GM21737 (cell line): ENCODE measurements around the gene CHRNE.
"Not testable (repeated sequence)": the region's sequence is repeated elsewhere in the genome, so short reads cannot be mapped to it uniquely, and the experiment has no call there.

Source experiments
- ATAC-seq: cut with Tn5 transposase; IDR thresholded peaks from one replicate; pipeline ENCODE4 v1.9.1; 2021; ENCODE audit warnings: mild to moderate bottlenecking, moderate library complexity; ENCODE audit not compliant: unreplicated experiment

The CHRNE gene

GRCh38 chr17:4891411-4892410 is 11.2 kb downstream of the CHRNE start:
- ATAC-seq = no peak

GRCh38 chr17:4887581-4887980 is 15.3 kb downstream of the CHRNE start:
- ATAC-seq = no peak

GRCh38 chr17:4886830-4887229 is 16.1 kb downstream of the CHRNE start:
- ATAC-seq = no peak

- no peak for ATAC-seq
Measured at GRCh38 chr17:4884489-4884888, 18.4 kb downstream of the CHRNE start.

DNA sequence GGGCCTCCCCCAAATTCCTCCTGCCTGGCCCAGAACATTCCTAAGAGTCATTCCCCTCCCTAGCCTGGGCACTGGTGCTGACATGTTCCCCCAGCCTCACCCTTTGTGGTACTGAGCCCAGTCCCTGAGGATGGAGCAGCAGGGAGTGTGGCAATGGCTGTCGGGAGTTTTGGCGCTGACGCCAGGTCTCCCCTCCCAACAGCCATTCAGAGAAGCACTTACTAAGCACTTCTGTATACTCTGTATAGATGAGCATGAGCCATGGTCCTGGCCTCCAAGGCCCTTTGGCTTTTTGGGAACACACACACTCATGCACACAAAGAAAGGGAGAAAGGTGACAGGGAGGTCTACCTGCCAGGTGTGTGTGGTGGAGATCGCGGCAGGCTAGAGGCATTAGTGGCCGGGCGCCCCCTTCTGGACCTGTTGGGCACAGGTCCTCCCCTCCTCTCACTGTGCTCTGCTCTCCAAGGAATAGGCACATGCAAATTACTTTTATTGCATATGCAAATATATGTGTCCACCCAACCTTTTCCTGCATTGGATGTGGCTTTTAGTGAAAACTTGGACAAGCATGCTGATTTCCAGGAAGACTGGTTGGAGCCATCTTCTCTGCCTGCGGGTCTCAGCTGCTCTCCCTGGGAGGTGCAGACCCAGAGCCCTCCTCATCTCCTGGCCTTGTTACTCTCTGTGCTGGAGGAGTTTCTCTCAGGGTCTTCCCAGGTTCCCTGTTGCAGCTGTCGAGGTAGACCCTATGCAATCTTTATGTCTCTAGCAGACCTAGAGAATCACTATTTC is 20.9 kb downstream of the CHRNE start:
- no peak for ATAC-seq

GRCh38 chr17:4880857-4881256 is 22.0 kb downstream of the CHRNE start:
- no peak for ATAC-seq

DNA sequence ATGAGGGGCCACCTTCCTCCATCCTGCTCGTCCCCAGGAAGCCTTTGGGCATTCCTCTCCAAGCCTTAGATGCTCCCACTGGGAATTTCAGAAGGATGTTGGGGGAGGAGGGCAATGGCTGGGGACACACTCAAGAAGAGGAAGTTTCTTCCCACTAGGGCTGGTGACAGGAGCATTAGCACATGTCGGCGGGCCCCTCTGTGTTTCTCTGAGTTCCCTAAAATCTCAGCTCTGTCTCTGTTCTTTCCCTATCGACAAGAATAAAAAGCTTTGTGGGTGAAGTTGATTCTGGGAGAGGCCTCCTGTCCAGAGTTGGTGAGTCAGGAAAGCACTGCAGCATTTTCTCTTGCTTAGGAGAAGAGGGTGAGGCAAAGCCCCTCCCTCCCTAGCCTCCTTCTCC is 23.3 kb downstream of the CHRNE start:
- ATAC-seq = no peak

GRCh38 chr17:4877089-4877488 is 25.8 kb downstream of the CHRNE start:
- no peak for ATAC-seq

GRCh38 chr17:4872786-4873185 is 30.1 kb downstream of the CHRNE start:
- no peak for ATAC-seq

DNA sequence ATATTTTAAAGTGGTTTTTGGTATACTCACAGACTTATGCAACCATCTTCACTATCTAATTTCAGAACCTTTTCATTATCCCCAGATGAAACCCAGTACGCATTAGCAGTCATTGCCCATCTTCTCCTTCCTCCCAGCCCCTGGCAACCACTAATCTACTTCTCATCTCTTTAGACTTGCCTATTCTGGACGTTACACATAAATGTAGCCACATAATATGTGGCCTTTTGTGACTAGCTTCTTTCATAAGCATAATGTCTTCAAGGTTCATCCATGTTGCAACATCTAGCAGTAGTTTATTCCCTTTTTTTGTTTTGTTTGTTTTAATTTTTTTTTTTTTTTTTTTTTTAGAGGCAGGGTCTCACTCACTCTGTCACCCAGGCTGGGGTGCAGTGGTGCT is 32.0 kb downstream of the CHRNE start:
- ATAC-seq = no peak

DNA sequence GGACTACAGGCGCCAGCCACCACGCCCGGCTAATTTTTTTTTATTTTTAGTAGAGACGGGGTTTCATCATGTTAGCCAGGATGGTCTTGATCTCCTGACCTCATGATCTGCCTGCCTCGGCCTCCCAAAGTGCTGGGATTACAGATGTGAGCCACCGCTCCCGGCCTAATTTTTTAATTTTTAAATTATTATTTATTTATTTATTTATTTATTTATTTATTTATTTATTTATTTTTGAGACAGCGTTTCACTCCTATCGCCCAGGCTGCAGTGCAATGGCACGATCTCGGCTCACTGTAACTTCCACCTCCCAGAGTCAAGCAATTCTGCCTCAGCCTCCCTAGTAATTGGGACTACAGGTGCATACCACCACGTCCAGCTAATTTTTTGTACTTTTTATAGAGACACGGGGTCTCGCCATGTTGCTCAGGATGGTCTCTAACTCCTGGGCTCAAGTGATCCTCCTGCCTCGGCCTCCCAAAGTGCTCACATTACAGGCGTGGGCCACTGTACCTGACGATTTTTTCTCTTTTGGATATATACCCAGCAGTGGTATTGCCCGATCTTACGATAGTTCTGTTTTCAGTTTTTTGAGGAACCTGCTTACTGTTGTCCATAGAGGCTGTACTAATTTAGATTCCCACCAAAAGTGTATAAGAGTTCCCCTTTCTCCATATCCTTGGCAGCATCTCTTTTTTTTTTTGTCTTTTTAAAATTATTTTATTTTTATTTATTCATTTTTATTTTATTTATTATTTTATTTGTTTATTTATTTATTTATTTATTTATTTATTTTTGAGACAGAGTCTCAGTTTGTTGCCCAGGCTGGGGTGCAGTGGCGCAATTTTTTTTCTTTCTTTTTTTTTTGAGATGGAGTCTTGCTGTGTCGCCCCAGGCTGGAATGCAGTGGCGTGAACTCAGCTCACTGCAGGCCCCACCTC is 33.6 kb downstream of the CHRNE start:
- ATAC-seq = not testable (repeated sequence)

GRCh38 chr17:4867535-4867934 is 35.4 kb downstream of the CHRNE start:
- not testable (repeated sequence) for ATAC-seq

DNA sequence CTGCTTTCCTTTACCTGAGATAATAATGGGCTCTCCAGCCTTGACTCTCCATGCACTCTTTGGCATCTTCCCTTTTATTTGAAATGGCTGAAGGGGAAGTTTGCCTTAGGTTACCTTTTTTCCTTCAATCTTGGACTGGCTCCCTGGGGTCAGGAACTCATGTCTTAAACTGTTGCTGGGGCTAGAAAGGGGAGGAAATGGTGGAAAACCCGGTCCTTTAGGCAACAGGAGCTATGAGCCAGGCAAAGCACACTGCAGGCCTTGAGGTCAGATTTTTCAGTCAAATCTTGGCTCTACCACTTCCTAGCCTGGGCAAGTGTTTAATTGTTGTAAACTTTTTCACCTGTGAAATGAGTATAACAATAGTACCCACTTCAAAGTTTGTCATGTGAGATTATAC is 39.6 kb downstream of the CHRNE start:
- no peak for ATAC-seq

DNA sequence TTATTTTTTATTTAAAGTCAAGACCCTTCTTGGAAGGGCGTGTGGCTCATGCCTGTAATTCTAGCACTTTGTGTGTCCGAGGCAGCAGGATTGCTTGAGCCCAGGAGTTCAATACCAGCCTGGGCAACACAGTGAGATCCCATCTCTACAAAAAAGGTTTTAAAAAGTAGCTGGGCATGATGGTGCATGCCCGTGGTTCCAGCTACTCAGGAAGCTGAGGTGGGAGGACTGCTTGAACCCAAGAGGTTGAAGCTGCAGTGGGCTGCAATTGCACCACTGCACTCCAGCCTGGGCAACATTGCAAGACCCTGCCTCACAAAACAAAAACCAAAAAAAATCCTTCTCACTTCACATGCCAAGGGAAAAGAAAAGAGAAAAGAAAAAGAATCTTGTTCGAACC is 40.2 kb downstream of the CHRNE start:
- no peak for ATAC-seq

- no peak for ATAC-seq
Measured at GRCh38 chr17:4861052-4861451, 41.8 kb downstream of the CHRNE start.

GRCh38 chr17:4860651-4861050 is 42.2 kb downstream of the CHRNE start:
- no peak for ATAC-seq

DNA sequence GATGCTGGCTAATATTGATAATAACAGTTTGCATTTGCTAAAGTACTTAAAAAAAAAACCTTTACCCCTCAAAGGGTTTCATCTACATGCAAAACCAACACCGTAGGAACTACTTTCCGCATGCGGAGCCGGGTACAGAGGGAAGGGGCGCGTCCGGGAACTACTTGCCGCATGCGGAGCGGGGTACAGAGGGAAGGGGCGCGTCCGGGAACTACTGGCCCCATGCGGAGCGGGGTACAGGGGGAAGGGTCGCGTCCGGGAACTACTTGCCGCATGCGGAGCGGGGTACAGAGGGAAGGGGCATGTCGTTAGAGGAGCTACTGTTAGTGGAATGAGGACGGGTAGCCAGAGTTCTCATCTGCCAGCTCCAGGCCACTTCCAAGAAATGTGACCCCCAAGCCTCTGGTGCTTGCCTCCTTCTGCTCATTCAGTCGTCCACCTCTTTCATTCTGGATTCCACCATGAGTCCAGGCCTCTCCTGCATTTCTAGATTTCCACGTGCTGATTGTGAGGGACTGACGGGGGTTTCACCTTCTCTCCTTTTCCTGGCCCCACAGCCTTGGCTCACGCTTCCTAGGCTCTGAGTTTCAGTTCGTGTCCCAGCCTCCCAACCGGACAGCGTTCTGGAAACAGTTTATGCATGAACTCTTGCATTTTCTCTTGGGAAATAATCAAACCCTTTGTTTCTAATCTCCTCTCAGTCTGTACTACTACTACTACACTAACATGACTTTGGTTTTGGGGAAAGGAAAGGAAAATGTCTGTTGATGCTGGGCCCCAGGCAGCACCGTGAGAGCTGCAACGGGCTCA is 42.9 kb downstream of the CHRNE start:
- no peak for ATAC-seq

- no peak for ATAC-seq
Measured at GRCh38 chr17:4858882-4859260, 44.0 kb downstream of the CHRNE start.

GRCh38 chr17:4858068-4858881 is 44.6 kb downstream of the CHRNE start:
- ATAC-seq = no peak
